Neural progenitor cell (in vitro differentiated cells): ENCODE results near the gene PRKAA2.

ENCODE experiments used
- CTCF ChIP-seq: fragments of 200-600 bp; sonication (generic); IDR thresholded peaks from 2 replicates; pipeline ENCODE4 v1.5.1; 2017; ENCODE audit warnings: antibody characterized with exemption, mild to moderate bottlenecking
- EZH2 ChIP-seq: fragments of 200-600 bp; sonication (generic); IDR thresholded peaks from 2 replicates; pipeline ENCODE4 v1.6.1; 2017; ENCODE audit warnings: antibody characterized with exemption, mild to moderate bottlenecking, moderate library complexity
- EZH2phosphoT487 ChIP-seq: fragments of 200-600 bp; sonication (generic); IDR thresholded peaks from 2 replicates; pipeline ENCODE4 v1.6.1; 2017; ENCODE audit warnings: antibody characterized with exemption

GRCh38 chr1:56710646-56711045 lies 65.5 kb downstream of the PRKAA2 start:
- TF ChIP-seq EZH2: no peak
- no peak for TF ChIP-seq CTCF
- no peak for TF ChIP-seq EZH2phosphoT487
